ENCODE data around the gene EHMT1. TPM values are rescaled to one million over a fixed set of nuclear protein-coding genes. Genes with fewer than 3 reads are reported as not detected.

EHMT1 gene
- total RNA-seq, 1 donor from 2014 or later = 45.3 TPM

DNA sequence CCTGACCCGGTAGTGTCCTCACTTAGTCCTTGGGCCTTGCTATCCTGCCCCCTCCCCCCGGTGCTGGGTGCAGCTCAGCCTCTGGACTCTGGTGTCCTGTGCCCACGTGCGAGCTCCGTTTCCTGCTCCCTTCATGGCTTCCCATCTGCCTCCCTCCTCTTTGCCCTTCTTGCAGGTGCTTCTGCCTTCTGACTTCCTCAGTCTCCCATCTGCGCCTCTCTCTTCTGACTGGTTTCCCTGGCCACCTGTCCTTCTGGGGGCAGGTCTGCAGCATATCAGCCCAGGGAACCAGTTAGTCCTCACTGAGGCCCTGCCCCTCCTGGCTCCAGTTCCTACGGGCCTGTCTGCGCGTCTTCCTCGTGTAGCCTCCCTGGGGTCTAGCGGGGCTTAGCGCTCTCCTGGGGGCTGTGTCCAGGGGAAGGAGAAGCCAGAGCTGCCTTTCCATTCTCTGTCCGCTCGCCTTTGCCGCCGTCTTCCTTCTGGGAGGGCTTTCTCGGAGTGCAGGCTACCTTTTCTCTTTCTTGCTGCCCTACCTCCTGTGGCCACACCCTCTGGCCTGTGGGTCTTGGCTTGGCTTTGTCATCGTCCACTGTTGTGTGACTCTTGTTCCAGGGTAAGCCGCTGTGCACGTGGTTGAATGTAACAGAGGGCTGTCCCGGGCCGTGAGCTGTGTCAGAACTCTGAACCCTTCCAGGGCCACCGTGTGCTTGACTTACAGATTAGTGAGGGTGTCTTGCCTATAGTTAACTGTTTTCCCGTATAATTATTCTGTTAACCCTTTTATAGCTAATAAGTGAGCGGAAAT, 51.8 kb downstream of the EHMT1 start:
- Histone ChIP-seq H3K4me3 (ENCODE audit: low read depth, low read length) (no peak overlapping the region), H3K36me3 (ENCODE audit: control insufficient read depth, insufficient read depth, low read length) (peaks cover 4% of the 10 kb centered on the region), H3K27me3 (ENCODE audit: control insufficient read depth, insufficient read depth, low read length) (no peaks in the 10 kb centered on the region)
- DNase-seq (ENCODE audit: low read depth) = peak; percentile 12
- no peak for FAIRE-seq
- TF ChIP-seq, protein P1, sequence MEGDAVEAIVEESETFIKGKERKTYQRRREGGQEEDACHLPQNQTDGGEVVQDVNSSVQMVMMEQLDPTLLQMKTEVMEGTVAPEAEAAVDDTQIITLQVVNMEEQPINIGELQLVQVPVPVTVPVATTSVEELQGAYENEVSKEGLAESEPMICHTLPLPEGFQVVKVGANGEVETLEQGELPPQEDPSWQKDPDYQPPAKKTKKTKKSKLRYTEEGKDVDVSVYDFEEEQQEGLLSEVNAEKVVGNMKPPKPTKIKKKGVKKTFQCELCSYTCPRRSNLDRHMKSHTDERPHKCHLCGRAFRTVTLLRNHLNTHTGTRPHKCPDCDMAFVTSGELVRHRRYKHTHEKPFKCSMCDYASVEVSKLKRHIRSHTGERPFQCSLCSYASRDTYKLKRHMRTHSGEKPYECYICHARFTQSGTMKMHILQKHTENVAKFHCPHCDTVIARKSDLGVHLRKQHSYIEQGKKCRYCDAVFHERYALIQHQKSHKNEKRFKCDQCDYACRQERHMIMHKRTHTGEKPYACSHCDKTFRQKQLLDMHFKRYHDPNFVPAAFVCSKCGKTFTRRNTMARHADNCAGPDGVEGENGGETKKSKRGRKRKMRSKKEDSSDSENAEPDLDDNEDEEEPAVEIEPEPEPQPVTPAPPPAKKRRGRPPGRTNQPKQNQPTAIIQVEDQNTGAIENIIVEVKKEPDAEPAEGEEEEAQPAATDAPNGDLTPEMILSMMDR (IDR thresholded peaks at IDR 0.05; ENCODE audit: insufficient read depth, low read length, severe bottlenecking) = no peak

DNA sequence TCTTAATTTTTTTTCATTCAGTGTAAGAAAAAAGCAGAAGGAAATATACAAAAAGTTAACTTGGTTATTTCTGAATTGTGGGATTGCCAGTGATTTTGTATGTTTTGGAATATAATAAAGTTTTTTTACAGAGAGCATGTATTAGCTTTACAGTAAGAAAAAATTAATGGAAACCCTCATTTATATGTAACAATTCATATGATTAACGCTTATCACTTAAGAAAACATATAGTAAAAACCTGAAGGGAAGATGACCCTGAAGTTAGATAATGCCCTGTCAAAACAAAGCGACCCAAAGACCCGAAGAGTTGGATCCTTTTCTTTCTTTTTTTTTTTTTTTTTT, 52.4 kb downstream of the EHMT1 start:
- FAIRE-seq = no peak

DNA sequence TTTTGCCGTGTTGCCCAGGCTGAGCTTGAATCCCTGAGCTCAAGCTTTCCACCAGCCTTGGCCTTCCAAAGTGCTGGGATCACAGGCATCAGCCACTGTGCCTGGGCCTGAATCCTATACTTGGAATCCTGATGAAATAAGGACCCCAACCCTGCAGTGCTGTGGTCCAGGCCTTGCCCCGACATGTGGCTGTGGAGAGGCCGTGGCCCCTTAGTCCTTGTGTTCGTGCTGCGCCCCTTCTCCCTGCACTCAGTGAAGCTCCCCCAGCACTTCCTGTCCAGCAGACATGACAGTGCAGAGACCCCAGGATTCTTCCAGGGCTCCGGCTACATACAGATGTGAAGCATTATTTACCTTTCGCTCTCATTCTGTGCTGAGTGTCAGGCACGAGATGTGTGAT, 52.9 kb downstream of the EHMT1 start:
- Histone ChIP-seq H3K36me3 (ENCODE audit: control insufficient read depth, insufficient read depth, low read length) (peaks cover 4% of the 10 kb centered on the region), H3K4me3 (ENCODE audit: low read depth, low read length) (no peak overlapping the region), H3K27me3 (ENCODE audit: control insufficient read depth, insufficient read depth, low read length) (no peaks in the 10 kb centered on the region)
- FAIRE-seq = no peak
- no peak for DNase-seq (ENCODE audit: low read depth)
- TF ChIP-seq, protein P1 (IDR thresholded peaks at IDR 0.05; ENCODE audit: insufficient read depth, low read length, severe bottlenecking) = no peak

More for the DNA sequence above, 52.4 kb downstream of the EHMT1 start:
- peaks cover 4% of the 10 kb centered on the region for H3K36me3 ChIP-seq (ENCODE audit: control insufficient read depth, insufficient read depth, low read length)
- DNase-seq (ENCODE audit: low read depth) = no peak
- H3K27me3 ChIP-seq (ENCODE audit: control insufficient read depth, insufficient read depth, low read length) = no peaks in the 10 kb centered on the region
- TF ChIP-seq, protein P1 (IDR thresholded peaks at IDR 0.05; ENCODE audit: insufficient read depth, low read length, severe bottlenecking) = no peak
- no peak overlapping the region for H3K4me3 ChIP-seq (ENCODE audit: low read depth, low read length)

DNA sequence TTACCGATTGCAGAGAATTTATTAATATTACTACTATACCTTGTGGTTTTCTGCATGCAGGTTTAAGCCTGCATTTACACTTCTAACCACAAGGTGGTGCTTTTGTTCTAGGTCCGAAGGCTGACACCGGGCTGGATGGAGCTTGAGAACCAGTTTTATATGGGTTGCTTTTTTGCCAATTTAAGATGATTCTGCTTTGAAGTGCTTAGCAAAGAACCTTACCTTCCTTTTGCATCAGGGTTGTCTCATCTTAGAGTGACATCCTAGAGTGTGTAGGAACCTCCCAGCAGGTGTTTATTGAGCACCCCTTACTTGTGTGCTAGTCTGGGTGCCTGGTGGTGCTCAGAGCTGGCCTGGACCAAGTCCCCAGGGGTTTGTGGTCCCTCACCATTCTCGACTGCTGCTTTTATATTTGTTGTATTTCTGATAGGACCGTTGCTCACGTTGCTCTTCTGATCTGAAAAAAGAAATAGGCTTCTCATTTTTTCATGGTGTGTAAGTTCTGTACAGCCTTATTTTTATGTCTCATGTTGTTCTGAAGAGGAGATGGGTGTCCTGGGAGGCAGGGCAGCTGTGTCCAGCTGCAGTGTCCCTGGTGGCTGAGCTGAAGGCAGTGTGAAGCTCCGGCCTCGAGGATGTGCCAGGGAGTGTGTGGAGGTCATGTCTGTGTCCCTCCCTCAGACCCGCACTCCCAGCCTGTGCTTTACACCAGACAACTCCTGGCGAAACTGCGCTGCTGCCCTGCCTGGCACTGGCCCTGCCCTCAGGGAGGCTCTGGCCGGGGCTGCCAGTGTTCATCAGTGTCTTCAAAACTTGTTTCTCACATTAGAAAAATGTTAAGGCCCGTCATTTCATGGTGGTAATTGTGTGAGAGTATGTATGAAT, 54.3 kb downstream of the EHMT1 start:
- DNase-seq (ENCODE audit: low read depth) (peak; percentile 56), FAIRE-seq (no peak)
- no peak overlapping the region for H3K4me3 ChIP-seq (ENCODE audit: low read depth, low read length)
- H3K36me3 ChIP-seq (ENCODE audit: control insufficient read depth, insufficient read depth, low read length) = peaks cover 4% of the 10 kb centered on the region
- TF ChIP-seq, protein P1 (IDR thresholded peaks at IDR 0.05; ENCODE audit: insufficient read depth, low read length, severe bottlenecking) = peak; percentile 72
- no peaks in the 10 kb centered on the region for H3K27me3 ChIP-seq (ENCODE audit: control insufficient read depth, insufficient read depth, low read length)

DNA sequence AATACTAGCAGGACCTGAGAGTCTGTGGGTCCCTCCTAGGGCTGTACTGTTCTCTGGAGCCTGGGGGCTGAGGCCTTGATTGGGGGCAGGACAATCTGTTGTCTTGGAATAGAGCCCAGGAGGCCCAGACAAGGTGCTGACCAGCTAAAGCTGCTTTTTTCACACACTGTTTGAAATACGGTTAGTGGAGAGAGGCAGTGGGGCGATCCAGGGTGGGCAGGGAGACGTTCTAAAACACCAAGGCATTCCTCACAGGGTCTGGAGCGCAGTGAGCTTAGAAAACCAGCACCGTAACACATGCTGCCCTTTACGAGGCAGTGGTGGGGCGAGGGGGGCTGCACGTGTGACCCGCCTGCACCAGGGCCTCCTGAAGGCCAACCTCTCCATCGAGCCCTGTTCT, 55.1 kb downstream of the EHMT1 start:
- Histone ChIP-seq H3K27me3 (ENCODE audit: control insufficient read depth, insufficient read depth, low read length) (no peaks in the 10 kb centered on the region), H3K36me3 (ENCODE audit: control insufficient read depth, insufficient read depth, low read length) (peaks cover 5% of the 10 kb centered on the region), H3K4me3 (ENCODE audit: low read depth, low read length) (no peak overlapping the region)
- TF ChIP-seq, protein P1 (IDR thresholded peaks at IDR 0.05; ENCODE audit: insufficient read depth, low read length, severe bottlenecking) = no peak
- FAIRE-seq (no peak), DNase-seq (ENCODE audit: low read depth) (no peak)

All from bronchial epithelial cell (primary cell).